ENCODE results near the gene AEBP1.
"Not testable (repeated sequence)": the region's sequence is repeated elsewhere in the genome, so short reads cannot be mapped to it uniquely, and the experiment has no call there.

The AEBP1 gene

GRCh38 chr7:44117801-44118429, 13.8 kb downstream of the AEBP1 start:
- DNase-seq (ENCODE audit: low read depth): no peak

- DNase-seq (ENCODE audit: low read depth): no peak
Observed at GRCh38 chr7:44119829-44120380, 15.8 kb downstream of the AEBP1 start.

- no peak for DNase-seq (ENCODE audit: low read depth)
Observed at GRCh38 chr7:44120395-44120794, 16.2 kb downstream of the AEBP1 start.

- no peak for DNase-seq (ENCODE audit: low read depth)
Observed at GRCh38 chr7:44121761-44122420, 17.7 kb downstream of the AEBP1 start.

GRCh38 chr7:44122529-44122928, 18.4 kb downstream of the AEBP1 start:
- no peak for DNase-seq (ENCODE audit: low read depth)

GRCh38 chr7:44123190-44124003, 19.3 kb downstream of the AEBP1 start, which contains the start of gene POLD2:
Gene POLD2 (minus strand): TSS chr7:44123548. CDS start chr7:44122053, 1,495 bp downstream.
- DNase-seq (ENCODE audit: low read depth): peak; percentile 90

GRCh38 chr7:44124822-44125202, 20.7 kb downstream of the AEBP1 start:
- DNase-seq (ENCODE audit: low read depth): no peak

- DNase-seq (ENCODE audit: low read depth): not testable (repeated sequence)
Observed at GRCh38 chr7:44126574-44126973, 22.4 kb downstream of the AEBP1 start.

- no peak for DNase-seq (ENCODE audit: low read depth)
Observed at GRCh38 chr7:44127161-44127560, 23.0 kb downstream of the AEBP1 start.

- no peak for DNase-seq (ENCODE audit: low read depth)
Observed at GRCh38 chr7:44128721-44129582, 24.8 kb downstream of the AEBP1 start.

GRCh38 chr7:44131173-44132029, 27.3 kb downstream of the AEBP1 start:
- DNase-seq (ENCODE audit: low read depth): no peak

- DNase-seq (ENCODE audit: low read depth): no peak
Observed at GRCh38 chr7:44132039-44132438, 27.9 kb downstream of the AEBP1 start.

GRCh38 chr7:44133295-44133694, 29.1 kb downstream of the AEBP1 start:
- DNase-seq (ENCODE audit: low read depth): no peak

GRCh38 chr7:44134943-44135628, 30.9 kb downstream of the AEBP1 start:
- DNase-seq (ENCODE audit: low read depth): no peak

GRCh38 chr7:44136731-44137130, 32.6 kb downstream of the AEBP1 start:
- DNase-seq (ENCODE audit: low read depth): no peak

GRCh38 chr7:44138698-44139097, 34.6 kb downstream of the AEBP1 start:
- no peak for DNase-seq (ENCODE audit: low read depth)

- no peak for DNase-seq (ENCODE audit: low read depth)
Observed at GRCh38 chr7:44139311-44140010, 35.3 kb downstream of the AEBP1 start.

GRCh38 chr7:44140341-44140740, 36.2 kb downstream of the AEBP1 start:
- no peak for DNase-seq (ENCODE audit: low read depth)

- no peak for DNase-seq (ENCODE audit: low read depth)
Observed at GRCh38 chr7:44141221-44141850, 37.2 kb downstream of the AEBP1 start, which contains the start of gene MYL7. Gene MYL7 (minus strand): TSS chr7:44141332. CDS start chr7:44141305, 27 bp downstream.

All from HS-5 (cell line).